G401.6 (cell line): ENCODE measurements around the gene USP17L30.
"Not testable (repeated sequence)": the region's sequence is repeated elsewhere in the genome, so short reads cannot be mapped to it uniquely, and the experiment has no call there.

Experiments used
- FAIRE-seq: peaks from 2 replicates; lab custom pipeline; 2012; peaks lifted over from hg19 to GRCh38; lab: Jason Lieb, UNC

Gene USP17L30

GRCh38 chr4:9362829-9363228, at the start of gene USP17L30:
Gene USP17L30, plus strand, starts transcription at chr4:9363129. Its CDS starts 0 bp downstream, at chr4:9363129.
- FAIRE-seq, result not testable (repeated sequence)

GRCh38 chr4:9324191-9324590, 38.7 kb upstream of the USP17L30 start:
- not testable (repeated sequence) for FAIRE-seq

- not testable (repeated sequence) for FAIRE-seq
These were observed 38.1 kb upstream of the USP17L30 start, which contains the start of gene USP17L24 for GRCh38 chr4:9324865-9325264. Gene USP17L24, plus strand, starts transcription at chr4:9325165. Its CDS starts 0 bp downstream, at chr4:9325165.

GRCh38 chr4:9329611-9330010, 33.3 kb upstream of the USP17L30 start, which contains the start of gene USP17L25:
Gene USP17L25, plus strand, starts transcription at chr4:9329911. Its CDS starts 0 bp downstream, at chr4:9329911.
- not testable (repeated sequence) for FAIRE-seq

GRCh38 chr4:9334358-9334757, 28.6 kb upstream of the USP17L30 start, which contains the start of gene USP17L26:
Gene USP17L26, plus strand, starts transcription at chr4:9334658. Its CDS starts 0 bp downstream, at chr4:9334658.
- not testable (repeated sequence) for FAIRE-seq

- FAIRE-seq, result not testable (repeated sequence)
These were observed 23.8 kb upstream of the USP17L30 start, which contains the start of gene USP17L5 for GRCh38 chr4:9339103-9339502. Gene USP17L5, plus strand, starts transcription at chr4:9339403. Its CDS starts 0 bp downstream, at chr4:9339403.

- not testable (repeated sequence) for FAIRE-seq
These were observed 19.1 kb upstream of the USP17L30 start, which contains the start of gene USP17L27 for GRCh38 chr4:9343848-9344247. Gene USP17L27, plus strand, starts transcription at chr4:9344148. Its CDS starts 0 bp downstream, at chr4:9344148.

- FAIRE-seq, result not testable (repeated sequence)
These were observed 14.3 kb upstream of the USP17L30 start, which contains the start of gene USP17L28 for GRCh38 chr4:9348593-9348992. Gene USP17L28, plus strand, starts transcription at chr4:9348893. Its CDS starts 0 bp downstream, at chr4:9348893.

GRCh38 chr4:9350866-9351265, 12.1 kb upstream of the USP17L30 start:
- FAIRE-seq, result not testable (repeated sequence)

GRCh38 chr4:9353338-9353737, 9.6 kb upstream of the USP17L30 start, which contains the start of gene USP17L29:
Gene USP17L29, plus strand, starts transcription at chr4:9353638. Its CDS starts 0 bp downstream, at chr4:9353638.
- FAIRE-seq, result not testable (repeated sequence)

- FAIRE-seq, result not testable (repeated sequence)
These were observed 17.0 kb downstream of the USP17L30 start for GRCh38 chr4:9379881-9380280.

- FAIRE-seq, result not testable (repeated sequence)
These were observed 18.1 kb downstream of the USP17L30 start for GRCh38 chr4:9381012-9381534.

GRCh38 chr4:9384126-9384525, 21.2 kb downstream of the USP17L30 start:
- no peak for FAIRE-seq

GRCh38 chr4:9389001-9389400, 26.1 kb downstream of the USP17L30 start:
- not testable (repeated sequence) for FAIRE-seq

GRCh38 chr4:9405774-9406173, 42.8 kb downstream of the USP17L30 start:
- not testable (repeated sequence) for FAIRE-seq

- FAIRE-seq, result not testable (repeated sequence)
These were observed 43.6 kb downstream of the USP17L30 start for GRCh38 chr4:9406491-9406890.

GRCh38 chr4:9409793-9410192, 46.9 kb downstream of the USP17L30 start:
- no peak for FAIRE-seq
